Sigmoid colon (tissue), 4 donors: ENCODE results near the gene CSRP1.

Experiments
- CTCF ChIP-seq, 4 experiments: fragments of 450-650 bp in 3 of 4; fragments of 200-600 bp in 1 of 4; IDR thresholded peaks; one replicate each; pipeline ENCODE4 v1.5.1; 2016 to 2019; ENCODE audit warnings: antibody characterized with exemption in 4 of 4, mild to moderate bottlenecking in 3 of 4, moderate library complexity in 2 of 4
- POLR2AphosphoS5 ChIP-seq, 4 donors: sonication (generic); formaldehyde crosslinking; IDR thresholded peaks; one replicate each; pipeline ENCODE4 v1.6.1; 2017; ENCODE audit warnings: antibody characterized with exemption in 4 of 4

- TF ChIP-seq POLR2AphosphoS5 (IDR thresholded peaks at IDR 0.05) (no peak), CTCF (IDR thresholded peaks at IDR 0.05) (no peak)
Observed at GRCh38 chr1:201511396-201511940, 4.5 kb upstream of the CSRP1 start.
